NB4 (cell line): ENCODE results near the gene GDNF.

Experiments used
- CTCF ChIP-seq: IDR thresholded peaks from one replicate; pipeline ENCODE4 v1.5.1; 2012; ENCODE audit warnings: low read depth, low read length
- POLR2A ChIP-seq: IDR thresholded peaks from 2 replicates; pipeline ENCODE4 v1.6.1; 2011; ENCODE audit warnings: mild to moderate bottlenecking; ENCODE audit not compliant: insufficient read length; ENCODE audit errors: extremely low read depth

DNA sequence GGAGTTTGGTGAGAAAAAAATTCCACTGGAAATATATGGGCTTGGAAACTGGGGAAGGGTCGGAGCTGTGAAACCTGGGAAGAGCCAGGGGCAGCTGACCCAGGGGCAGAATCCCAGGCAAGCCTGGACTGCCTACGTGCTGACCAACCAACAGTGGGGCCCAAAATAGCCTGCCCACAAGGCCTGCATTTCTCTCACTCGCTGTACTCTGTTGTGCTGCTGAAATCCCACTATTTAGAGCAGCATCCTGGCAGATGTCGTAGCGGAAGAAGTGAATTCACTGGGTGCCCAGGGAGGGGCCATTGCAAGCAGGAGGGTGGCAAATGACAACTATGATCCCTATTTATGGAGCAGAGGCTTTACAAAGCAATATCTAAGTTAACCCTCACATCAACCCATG lies 9.5 kb downstream of the GDNF start:
- TF ChIP-seq POLR2A (no peak), CTCF (no peak)
